NCI-H1105 (cell line): ENCODE measurements around the gene GCHFR.

Source experiments
- DNase-seq: peaks from one replicate; lab custom pipeline; 2025; lab: John Stamatoyannopoulos, UW

The GCHFR gene

GRCh38 chr15:40775740-40776536 lies 12.1 kb downstream of the GCHFR start:
- no peak for DNase-seq

GRCh38 chr15:40776537-40777141 lies 12.8 kb downstream of the GCHFR start:
- no peak for DNase-seq

GRCh38 chr15:40782609-40783227 lies 18.9 kb downstream of the GCHFR start:
- DNase-seq, result peak; percentile 65

GRCh38 chr15:40785164-40785563 lies 21.3 kb downstream of the GCHFR start:
- no peak for DNase-seq

- no peak for DNase-seq
These were observed 21.9 kb downstream of the GCHFR start for GRCh38 chr15:40785814-40786213.

GRCh38 chr15:40787344-40787841 lies 23.5 kb downstream of the GCHFR start:
- peak; percentile 87 for DNase-seq

GRCh38 chr15:40787991-40788390 lies 24.1 kb downstream of the GCHFR start:
- DNase-seq, result no peak

- DNase-seq, result no peak
These were observed 25.3 kb downstream of the GCHFR start for GRCh38 chr15:40789119-40789518.

- DNase-seq, result no peak
These were observed 26.1 kb downstream of the GCHFR start for GRCh38 chr15:40789999-40790398.

GRCh38 chr15:40790718-40791117 lies 26.9 kb downstream of the GCHFR start:
- DNase-seq, result no peak

- no peak for DNase-seq
These were observed 28.5 kb downstream of the GCHFR start for GRCh38 chr15:40792394-40792793.

- DNase-seq, result no peak
These were observed 29.5 kb downstream of the GCHFR start for GRCh38 chr15:40793216-40793989.

GRCh38 chr15:40796041-40796440 lies 32.2 kb downstream of the GCHFR start:
- no peak for DNase-seq

- DNase-seq, result no peak
These were observed 32.6 kb downstream of the GCHFR start for GRCh38 chr15:40796512-40796911.

GRCh38 chr15:40799523-40799922 lies 35.7 kb downstream of the GCHFR start:
- DNase-seq, result no peak

- no peak for DNase-seq
These were observed 39.2 kb downstream of the GCHFR start for GRCh38 chr15:40803076-40803475.

- DNase-seq, result no peak
These were observed 39.8 kb downstream of the GCHFR start for GRCh38 chr15:40803688-40804087.

GRCh38 chr15:40806672-40807027 lies 42.8 kb downstream of the GCHFR start:
- DNase-seq, result no peak

- peak; percentile 84 for DNase-seq
These were observed 43.4 kb downstream of the GCHFR start, which contains the start of the genes DNAJC17 and ZFYVE19 for GRCh38 chr15:40807028-40807887. TSS of gene DNAJC17 (minus strand) at chr15:40807473. CDS start at chr15:40807446, 27 bp downstream. TSS of gene ZFYVE19 (plus strand) at chr15:40807089. CDS start at chr15:40807590, 501 bp downstream.

- DNase-seq, result no peak
These were observed 44.1 kb downstream of the GCHFR start for GRCh38 chr15:40807888-40808461.
